GM10266 (cell line): Measurements from ENCODE around the gene RABGAP1L.

Experiments used
- DNase-seq: peaks from one replicate; pipeline ENCODE4 v3.0.0; 2012; ENCODE audit errors: extremely low spot score
- CTCF ChIP-seq: IDR thresholded peaks from 2 replicates; pipeline ENCODE4 v1.5.1; 2012; ENCODE audit warnings: mild to moderate bottlenecking, low read depth; ENCODE audit not compliant: control insufficient read depth, insufficient read depth; ENCODE audit errors: missing control alignments

The RABGAP1L gene

DNA sequence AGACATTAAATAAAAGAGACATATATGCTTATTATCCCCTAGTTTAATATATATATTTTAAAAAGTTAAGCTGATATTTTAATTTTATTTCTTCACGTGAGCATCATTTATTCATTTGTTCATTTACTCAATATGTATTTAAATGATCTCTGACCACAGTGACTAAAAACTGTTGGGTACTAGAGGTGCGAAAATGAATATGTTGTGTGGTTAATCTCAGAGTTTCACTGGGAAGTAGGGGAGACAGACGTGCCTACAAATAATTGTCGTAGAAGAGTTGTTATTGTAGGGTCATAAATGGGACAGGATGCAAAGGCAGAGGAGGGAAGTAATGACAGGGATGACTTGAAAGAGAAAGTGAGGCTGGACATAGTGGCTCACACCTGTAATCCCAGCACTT, 627.4 kb downstream of the RABGAP1L start:
- TF ChIP-seq CTCF = no peak
- DNase-seq = peak; percentile 37

GRCh38 chr1:174788981-174789380, 629.7 kb downstream of the RABGAP1L start:
- TF ChIP-seq CTCF = no peak

DNA sequence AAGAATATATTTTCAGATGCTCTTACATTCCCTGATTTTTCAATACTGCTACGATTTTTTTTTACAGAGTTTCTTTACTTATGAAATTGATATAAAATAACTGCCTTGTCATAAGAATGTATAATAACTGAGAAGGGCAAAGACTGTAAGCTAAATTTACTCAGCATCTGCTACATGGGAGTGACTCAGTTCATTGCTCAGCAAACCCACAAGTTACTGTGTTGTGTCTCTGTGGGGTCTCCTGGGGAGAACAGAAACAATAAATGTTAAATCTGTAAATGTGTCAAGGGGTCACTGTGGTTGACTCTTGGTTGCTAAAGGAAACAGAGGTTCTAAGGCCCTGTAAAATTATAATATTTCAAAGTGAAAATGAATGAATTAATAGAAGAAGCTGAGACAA, 630.1 kb downstream of the RABGAP1L start:
- no peak for TF ChIP-seq CTCF
- DNase-seq = peak; percentile 54

More at GRCh38 chr1:174788981-174789380, 629.7 kb downstream of the RABGAP1L start:
- DNase-seq = no peak

DNA sequence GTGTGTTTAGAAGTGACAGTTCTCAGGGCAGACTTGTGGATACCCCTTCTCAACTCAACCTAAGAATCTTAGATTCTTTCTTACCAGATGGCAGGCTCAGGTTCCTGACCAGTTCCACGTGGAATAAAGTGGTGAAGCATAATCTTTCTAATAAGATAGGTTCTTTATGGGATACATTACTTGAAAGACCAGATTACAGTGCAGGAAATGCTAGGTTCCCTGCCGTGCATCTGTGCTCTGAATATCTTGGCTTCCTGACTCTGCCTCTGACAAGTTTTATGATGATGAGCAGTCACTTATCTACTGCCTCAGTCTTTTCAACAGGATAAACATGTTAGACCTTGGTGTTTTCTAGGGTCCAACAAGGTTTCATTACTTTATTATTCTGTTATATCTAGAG, 632.5 kb downstream of the RABGAP1L start:
- no peak for DNase-seq
- no peak for TF ChIP-seq CTCF

DNA sequence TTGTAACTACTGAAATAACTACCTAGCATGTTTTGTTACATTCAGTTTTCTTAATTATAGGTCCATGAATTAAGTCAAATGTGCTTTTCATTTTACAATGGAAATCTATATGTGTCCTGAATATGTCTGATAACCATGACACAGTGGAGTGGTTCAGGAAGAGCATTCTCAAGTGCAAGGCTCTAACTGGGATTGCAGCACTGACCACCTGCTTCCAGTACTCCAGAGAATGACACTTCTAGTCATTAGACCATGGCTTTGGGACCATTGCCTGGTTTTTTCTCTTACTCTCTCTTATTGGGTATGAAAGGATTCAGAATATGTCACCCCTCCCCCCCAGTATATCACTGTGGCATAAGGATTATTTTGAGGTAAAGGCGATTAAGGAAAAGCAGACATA, 635.5 kb downstream of the RABGAP1L start:
- DNase-seq = no peak
- TF ChIP-seq CTCF = no peak

- no peak for TF ChIP-seq CTCF
- no peak for DNase-seq
Observed at GRCh38 chr1:174795806-174796205, 636.5 kb downstream of the RABGAP1L start.

DNA sequence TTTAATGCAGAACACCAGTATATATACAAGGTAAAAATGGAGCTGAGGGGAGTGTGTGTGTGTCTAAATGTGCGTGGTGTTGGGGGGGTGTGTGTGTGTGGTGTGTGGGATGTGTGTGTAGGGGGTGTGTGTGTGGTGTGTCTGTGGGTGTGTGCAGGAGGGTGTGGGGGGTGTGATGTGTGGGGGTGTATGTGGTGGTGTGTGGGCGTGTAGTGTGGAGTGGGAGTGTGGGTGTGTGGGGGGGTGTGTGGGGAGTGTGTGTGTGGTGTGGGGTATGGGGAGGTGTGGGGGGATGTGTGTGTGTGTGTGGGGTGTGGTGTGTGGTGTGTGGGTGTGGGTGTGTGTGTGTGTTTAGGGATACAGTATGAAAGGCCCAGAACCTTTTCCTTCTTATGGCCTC, 638.1 kb downstream of the RABGAP1L start:
- no peak for DNase-seq
- no peak for TF ChIP-seq CTCF
